Measurements from ENCODE around the gene RELT. TPM values are rescaled to one million over a fixed set of nuclear protein-coding genes. Genes with fewer than 3 reads are reported as not detected.

RELT gene
- total RNA-seq, 6 donors from 2014 or later, result 4.9 to 27.0 (median 19.2) TPM

DNA sequence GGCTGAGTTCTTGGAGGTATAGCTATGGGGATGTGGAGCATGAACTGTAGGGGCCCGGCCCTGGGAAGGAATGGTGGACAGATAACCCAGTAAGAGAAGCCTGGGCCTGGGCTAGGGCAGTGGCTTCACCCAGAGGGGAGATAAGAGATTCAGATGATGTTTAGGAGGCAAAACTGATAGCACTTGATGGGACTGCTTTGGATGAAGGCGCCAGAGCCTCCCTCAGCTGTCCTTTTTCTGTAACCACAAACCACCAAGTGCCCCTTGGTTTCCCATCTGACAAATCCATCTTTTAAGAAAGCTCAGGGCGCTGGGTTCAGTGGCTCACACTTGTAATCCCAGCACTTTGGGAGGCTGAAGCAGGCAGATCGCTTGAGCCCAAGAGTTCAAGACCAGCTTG is 23.4 kb downstream of the RELT start:
- Histone ChIP-seq H3K4me1 (peaks cover 0 to 6% (median 3%) of the 10 kb centered on the region in 4 donors), H3K36me3 (peaks cover 0 to 13% (median 2%) of the 10 kb centered on the region in 4 donors), H3K27me3 (no peaks in the 10 kb centered on the region), H3K27ac (no peak overlapping the region), H3K9me3 (no peaks in the 10 kb centered on the region), H3K4me3 (no peak overlapping the region)
- DNase-seq (no peak), ATAC-seq (ENCODE audit: low FRiP score in 2 of 2) (no peak)
- WGBS, 2 donors, result 88 to 89% methylated on average over 4 of the region's 4 CpGs
- TF ChIP-seq, protein P1, sequence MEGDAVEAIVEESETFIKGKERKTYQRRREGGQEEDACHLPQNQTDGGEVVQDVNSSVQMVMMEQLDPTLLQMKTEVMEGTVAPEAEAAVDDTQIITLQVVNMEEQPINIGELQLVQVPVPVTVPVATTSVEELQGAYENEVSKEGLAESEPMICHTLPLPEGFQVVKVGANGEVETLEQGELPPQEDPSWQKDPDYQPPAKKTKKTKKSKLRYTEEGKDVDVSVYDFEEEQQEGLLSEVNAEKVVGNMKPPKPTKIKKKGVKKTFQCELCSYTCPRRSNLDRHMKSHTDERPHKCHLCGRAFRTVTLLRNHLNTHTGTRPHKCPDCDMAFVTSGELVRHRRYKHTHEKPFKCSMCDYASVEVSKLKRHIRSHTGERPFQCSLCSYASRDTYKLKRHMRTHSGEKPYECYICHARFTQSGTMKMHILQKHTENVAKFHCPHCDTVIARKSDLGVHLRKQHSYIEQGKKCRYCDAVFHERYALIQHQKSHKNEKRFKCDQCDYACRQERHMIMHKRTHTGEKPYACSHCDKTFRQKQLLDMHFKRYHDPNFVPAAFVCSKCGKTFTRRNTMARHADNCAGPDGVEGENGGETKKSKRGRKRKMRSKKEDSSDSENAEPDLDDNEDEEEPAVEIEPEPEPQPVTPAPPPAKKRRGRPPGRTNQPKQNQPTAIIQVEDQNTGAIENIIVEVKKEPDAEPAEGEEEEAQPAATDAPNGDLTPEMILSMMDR (IDR thresholded peaks at IDR 0.05), result no peak
- TF ChIP-seq POLR2AphosphoS5 (IDR thresholded peaks at IDR 0.05), result no peak
- TF ChIP-seq EP300 (IDR thresholded peaks at IDR 0.05), result no peak
- no peak for TF ChIP-seq POLR2A (IDR thresholded peaks at IDR 0.05)

DNA sequence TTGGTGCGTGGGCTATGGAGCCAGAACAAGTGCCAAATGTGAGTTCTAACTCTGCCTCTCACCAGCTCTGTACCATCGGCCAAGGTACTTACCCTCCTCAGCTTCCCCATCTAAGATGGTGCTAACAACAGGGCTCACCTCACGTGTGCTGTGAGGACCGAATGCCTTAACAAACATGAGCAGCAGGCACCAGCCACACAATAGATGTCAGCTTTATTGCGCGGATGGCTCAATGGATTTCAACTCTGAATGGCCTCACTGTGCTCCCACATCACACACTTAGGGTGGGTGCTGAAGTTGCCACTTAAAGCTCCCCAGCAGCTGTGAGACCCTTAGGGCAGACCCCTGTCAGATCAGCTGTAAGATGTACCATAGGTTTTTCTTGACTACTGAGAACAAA is 24.1 kb downstream of the RELT start:
- TF ChIP-seq EP300 (IDR thresholded peaks at IDR 0.05), result no peak
- 90 to 96% methylated on average over 6 of the region's 6 CpGs for WGBS, 2 donors
- no peak for DNase-seq

DNA sequence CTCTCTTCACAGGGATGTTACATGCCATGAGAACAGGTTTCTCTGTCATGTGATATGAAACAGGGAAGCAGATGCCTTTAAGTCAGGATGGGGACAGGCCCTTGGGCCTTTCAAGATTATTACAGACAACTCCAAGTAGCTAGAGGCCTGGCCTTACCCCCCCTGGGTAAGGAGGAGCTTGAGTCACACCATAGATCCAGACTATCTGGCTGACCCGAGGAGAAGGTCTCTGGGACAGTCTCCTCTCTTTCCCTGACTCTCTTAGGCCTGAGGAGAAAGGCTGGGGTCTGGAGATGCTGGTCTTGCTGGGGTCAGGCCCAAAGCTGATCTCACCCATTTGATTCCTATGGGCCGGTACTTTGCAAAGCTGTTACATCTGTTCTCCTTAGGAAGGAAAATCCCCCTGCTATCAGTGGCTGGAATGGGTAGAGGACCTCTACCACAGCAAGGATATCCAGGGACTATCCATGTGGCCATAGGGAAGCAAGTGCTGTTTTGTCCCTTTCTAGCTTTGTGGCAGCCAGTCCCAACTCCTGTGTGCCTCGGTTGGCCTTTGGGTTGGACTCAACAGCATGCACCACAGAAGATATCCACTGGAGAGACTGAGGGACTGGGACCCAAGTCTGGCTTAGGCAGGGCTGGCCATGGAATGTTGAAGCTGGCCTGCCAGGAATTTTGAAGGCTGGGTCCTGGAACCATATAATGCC is 25.2 kb downstream of the RELT start:
- TF ChIP-seq EP300 (IDR thresholded peaks at IDR 0.05), result no peak
- TF ChIP-seq, protein P1 (IDR thresholded peaks at IDR 0.05), result no peak
- no peak for TF ChIP-seq POLR2A (IDR thresholded peaks at IDR 0.05)
- no peak for TF ChIP-seq POLR2AphosphoS5 (IDR thresholded peaks at IDR 0.05)
- Histone ChIP-seq H3K4me1 (peaks cover 0 to 6% (median under 1%) of the 10 kb centered on the region in 4 donors), H3K27ac (no peak overlapping the region), H3K36me3 (peaks cover 0 to 11% (median 4%) of the 10 kb centered on the region in 4 donors), H3K4me3 (no peak overlapping the region), H3K9me3 (no peaks in the 10 kb centered on the region), H3K27me3 (no peaks in the 10 kb centered on the region)
- DNase-seq (no peak), ATAC-seq (ENCODE audit: low FRiP score in 2 of 2) (no peak)
- 88 to 92% methylated on average over 2 to 3 of the region's 3 CpGs for WGBS, 2 donors

More for the DNA sequence above, 24.1 kb downstream of the RELT start:
- no peak for ATAC-seq (ENCODE audit: low FRiP score in 2 of 2)
- no peak overlapping the region for H3K27ac ChIP-seq
- no peak overlapping the region for H3K4me3 ChIP-seq
- no peaks in the 10 kb centered on the region for H3K27me3 ChIP-seq
- no peaks in the 10 kb centered on the region for H3K9me3 ChIP-seq
- H3K4me1 ChIP-seq, result peaks cover 0 to 6% (median 3%) of the 10 kb centered on the region in 4 donors
- H3K36me3 ChIP-seq, result peaks cover 0 to 6% (median 3%) of the 10 kb centered on the region in 4 donors

DNA sequence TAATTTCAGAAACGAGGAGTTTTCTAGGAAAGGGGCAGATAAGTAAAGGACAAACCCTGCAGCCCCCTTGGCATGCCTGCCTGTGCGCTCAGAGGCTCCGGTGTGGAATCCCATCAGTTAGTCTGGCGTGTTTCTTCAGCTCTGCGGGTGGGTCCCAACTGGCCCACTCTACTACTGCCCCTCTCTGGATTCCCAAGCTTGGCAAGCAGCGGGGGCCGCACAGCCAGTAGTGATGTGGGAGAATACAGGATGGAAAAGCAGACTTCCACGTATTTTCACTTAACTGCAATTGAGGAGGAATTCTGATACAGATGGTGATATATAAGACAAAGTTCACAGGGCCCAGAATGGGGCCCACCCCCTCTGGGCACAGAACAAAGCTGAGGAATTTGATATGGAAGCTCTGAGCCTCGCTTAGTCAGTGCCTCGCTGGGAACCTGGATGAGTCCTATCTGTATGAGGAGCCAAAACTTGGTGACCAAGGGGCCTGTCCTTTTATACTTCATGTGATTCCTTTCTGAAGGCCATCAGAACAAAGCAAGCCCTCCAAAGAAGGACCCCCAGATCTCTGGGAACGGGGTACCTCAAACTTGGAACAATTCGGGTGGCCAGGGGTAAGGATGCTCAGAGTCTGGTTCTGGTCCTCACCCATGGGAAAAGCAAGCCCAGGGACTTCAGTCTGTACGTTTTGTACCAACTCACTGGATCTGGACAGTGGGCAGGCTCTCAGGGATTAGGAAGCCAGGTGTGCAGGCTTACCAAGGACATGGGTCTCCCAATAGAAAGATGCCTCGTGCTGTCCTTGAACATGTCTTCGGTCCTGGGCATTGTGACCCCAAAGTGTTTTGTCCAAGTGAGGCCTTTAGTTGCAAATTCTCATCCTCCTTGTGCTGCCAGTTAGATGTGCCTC is 26.0 kb downstream of the RELT start:
- Histone ChIP-seq H3K27me3 (no peaks in the 10 kb centered on the region), H3K9me3 (no peaks in the 10 kb centered on the region), H3K27ac (no peak overlapping the region), H3K4me3 (no peak overlapping the region), H3K4me1 (no peaks in the 10 kb centered on the region), H3K36me3 (peaks cover 0 to 14% (median 4%) of the 10 kb centered on the region in 4 donors)
- ATAC-seq (ENCODE audit: low FRiP score in 2 of 2) (no peak), DNase-seq (no peak)
- WGBS, 2 donors, result 88 to 91% methylated on average over 8 to 15 of the region's 15 CpGs
- TF ChIP-seq, protein P1 (IDR thresholded peaks at IDR 0.05), result no peak
- TF ChIP-seq POLR2AphosphoS5 (IDR thresholded peaks at IDR 0.05), result no peak
- TF ChIP-seq EP300 (IDR thresholded peaks at IDR 0.05), result no peak
- TF ChIP-seq POLR2A (IDR thresholded peaks at IDR 0.05), result no peak

DNA sequence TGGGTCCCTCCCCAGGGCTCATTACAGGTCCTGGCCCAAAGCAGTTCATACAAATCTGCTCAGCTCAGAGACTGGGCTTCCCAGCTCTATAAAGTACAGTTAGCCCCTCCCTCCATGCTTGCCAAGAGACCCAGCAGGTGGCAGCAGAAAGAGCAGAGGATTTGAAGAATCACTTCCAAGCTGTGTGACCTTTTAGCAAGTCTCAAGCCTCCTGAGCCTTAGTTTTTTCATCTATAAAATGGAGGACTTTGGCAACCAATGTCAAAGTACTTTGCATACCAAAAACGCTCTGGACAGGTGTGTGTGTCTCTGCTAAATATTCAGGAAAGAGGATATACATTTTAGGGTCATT is 26.6 kb downstream of the RELT start:
- no peak for ATAC-seq (ENCODE audit: low FRiP score in 2 of 2)
- no peak overlapping the region for H3K27ac ChIP-seq
- no peak for TF ChIP-seq POLR2A (IDR thresholded peaks at IDR 0.05)
- no peak overlapping the region for H3K4me3 ChIP-seq
- H3K4me1 ChIP-seq, result no peaks in the 10 kb centered on the region
- WGBS, 2 donors, result 75 to 89% methylated on average over 1 of the region's 1 CpG
- no peak for DNase-seq
- H3K9me3 ChIP-seq, result no peaks in the 10 kb centered on the region
- H3K27me3 ChIP-seq, result no peaks in the 10 kb centered on the region
- peaks cover 0 to 20% (median 6%) of the 10 kb centered on the region in 4 donors for H3K36me3 ChIP-seq

Measured in upper lobe of left lung (tissue), 6 donors.